HepG2 (cell line): Measurements from ENCODE around the gene COQ4. TPM values are rescaled to one million over a fixed set of nuclear protein-coding genes. Genes with fewer than 3 reads are reported as not detected.

ENCODE experiments used
- DBP ChIP-seq: sonication (generic); formaldehyde crosslinking; IDR thresholded peaks from 2 replicates; pipeline ENCODE4 v1.4.0; 2020; ENCODE audit warnings: missing genetic modification reagents; ENCODE audit errors: not compliant biosample characterization
- DR1 ChIP-seq: sonication (generic); formaldehyde crosslinking; IDR thresholded peaks from 2 replicates; pipeline ENCODE4 v1.8.0; 2021; ENCODE audit warnings: mild to moderate bottlenecking, missing genetic modification reagents, inconsistent platforms
- E2F1 ChIP-seq: sonication (generic); formaldehyde crosslinking; IDR thresholded peaks from 2 replicates; pipeline ENCODE4 v1.5.0; 2020; ENCODE audit warnings: missing genetic modification reagents
- KLF9 ChIP-seq: IDR thresholded peaks from 2 replicates; pipeline ENCODE4 v1.6.1; 2016; ENCODE audit warnings: low read depth
- MAX ChIP-seq: IDR thresholded peaks from 2 replicates; pipeline ENCODE4 v1.6.1; 2012; ENCODE audit warnings: inconsistent platforms
- MBD4 ChIP-seq: IDR thresholded peaks from 2 replicates; pipeline ENCODE4 v1.6.1; 2012; ENCODE audit warnings: low read length, inconsistent platforms, borderline replicate concordance
- MIER2 ChIP-seq: IDR thresholded peaks from 2 replicates; pipeline ENCODE4 v1.6.1; 2016; ENCODE audit warnings: missing biosample characterization, missing genetic modification reagents
- PAWR ChIP-seq: sonication (generic); formaldehyde crosslinking; IDR thresholded peaks from 2 replicates; pipeline ENCODE4 v1.4.0; 2020; ENCODE audit warnings: missing genetic modification reagents, mild to moderate bottlenecking, borderline replicate concordance
- RCOR2 ChIP-seq: IDR thresholded peaks from 2 replicates; pipeline ENCODE4 v1.6.1; 2016; ENCODE audit warnings: missing biosample characterization, missing genetic modification reagents
- RNF2 ChIP-seq: fragments of 450-650 bp; conservative IDR thresholded peaks from 2 replicates; pipeline ENCODE4 v1.6.1; 2016; ENCODE audit warnings: low read depth
- SAP130 ChIP-seq: IDR thresholded peaks from 2 replicates; pipeline ENCODE4 v1.6.1; 2016; ENCODE audit warnings: low read depth
- SP4 ChIP-seq: sonication (generic); formaldehyde crosslinking; IDR thresholded peaks from 2 replicates; pipeline ENCODE4 v1.8.1; 2023; ENCODE audit warnings: mild to moderate bottlenecking, missing genetic modification reagents
- SYNCRIP ChIP-seq: fragments of 200-400 bp; formaldehyde crosslinking; IDR thresholded peaks from 2 replicates; pipeline ENCODE4 v1.6.1; 2018; ENCODE audit warnings: mild to moderate bottlenecking, low read depth, low read length; ENCODE audit not compliant: insufficient read depth
- USF2 ChIP-seq, 2 experiments: sonication (generic) in 1 of 2; formaldehyde crosslinking in 1 of 2; IDR thresholded peaks; 2 replicates each; pipeline versions ENCODE4 v1.5.1 to v1.6.1; 2011 to 2020; ENCODE audit warnings: borderline replicate concordance in 1 of 2, low read depth in 1 of 2, low read length in 1 of 2, mild to moderate bottlenecking in 1 of 2, missing genetic modification reagents in 1 of 2, moderate library complexity in 1 of 2
- ZBTB42 ChIP-seq: sonication (generic); formaldehyde crosslinking; IDR thresholded peaks from 2 replicates; pipeline ENCODE4 v1.5.0; 2020; ENCODE audit warnings: mild to moderate bottlenecking, missing genetic modification reagents
- ZFY ChIP-seq: sonication (generic); formaldehyde crosslinking; IDR thresholded peaks from 2 replicates; pipeline ENCODE4 v1.4.0; 2020; ENCODE audit warnings: missing genetic modification reagents
- ZMAT3 ChIP-seq: sonication (generic); formaldehyde crosslinking; conservative IDR thresholded peaks from 2 replicates; pipeline ENCODE4 v1.7.0; 2021; ENCODE audit warnings: missing genetic modification reagents
- ZMYM2 ChIP-seq: sonication (generic); formaldehyde crosslinking; IDR thresholded peaks from 2 replicates; pipeline ENCODE4 v1.8.0; 2022; ENCODE audit warnings: mild to moderate bottlenecking, missing genetic modification reagents
- ZNF337 ChIP-seq: sonication (generic); formaldehyde crosslinking; IDR thresholded peaks from 2 replicates; pipeline ENCODE4 v1.5.1; 2020; ENCODE audit warnings: missing genetic modification reagents, low read depth, mild to moderate bottlenecking, borderline replicate concordance
- ZNF414 ChIP-seq: sonication (generic); formaldehyde crosslinking; IDR thresholded peaks from 2 replicates; pipeline ENCODE4 v1.5.0; 2020; ENCODE audit warnings: missing genetic modification reagents
- ZNF451 ChIP-seq: sonication (generic); formaldehyde crosslinking; IDR thresholded peaks from 2 replicates; pipeline ENCODE4 v1.5.0; 2020; ENCODE audit warnings: mild to moderate bottlenecking, missing genetic modification reagents
- ZNF605 ChIP-seq: sonication (generic); formaldehyde crosslinking; IDR thresholded peaks from 2 replicates; pipeline ENCODE4 v1.8.0; 2022; ENCODE audit warnings: mild to moderate bottlenecking, missing genetic modification reagents
- ZNF749 ChIP-seq: sonication (generic); formaldehyde crosslinking; IDR thresholded peaks from 2 replicates; pipeline ENCODE4 v1.8.0; 2022; ENCODE audit warnings: mild to moderate bottlenecking, missing genetic modification reagents, moderate library complexity, borderline replicate concordance
- ZNF788 ChIP-seq: sonication (generic); formaldehyde crosslinking; IDR thresholded peaks from 2 replicates; pipeline ENCODE4 v1.5.0; 2020; ENCODE audit warnings: mild to moderate bottlenecking, missing genetic modification reagents, borderline replicate concordance
- ZNF841 ChIP-seq: sonication (generic); formaldehyde crosslinking; IDR thresholded peaks from 2 replicates; pipeline ENCODE4 v1.8.1; 2023; ENCODE audit warnings: missing genetic modification reagents, borderline replicate concordance
- ZSCAN31 ChIP-seq: sonication (generic); formaldehyde crosslinking; IDR thresholded peaks from 2 replicates; pipeline ENCODE4 v1.5.0; 2020; ENCODE audit warnings: low read depth, mild to moderate bottlenecking, missing genetic modification reagents
- polyA plus RNA-seq, 8 experiments: library from polyadenylated mRNA; depleted of rRNA in 3 of 8; stranded (reverse) in 7 of 8; unstranded in 1 of 8; fragments of >200 nt; fragmentation: Illumina TruSeq in 4 of 8; extraction: Trizol in 4 of 8; gene quantifications; 2 replicates each; pipeline versions ENCODE4 v1.2.1 to v1.2.3, GENCODE V29; 2011 to 2016; ENCODE audit warnings: low read depth in 4 of 8, missing spikeins in 1 of 8, mixed read lengths in 1 of 8; ENCODE audit not compliant: insufficient read depth in 1 of 8
- total RNA-seq, 5 experiments: library from RNA; depleted of rRNA; stranded (reverse); fragments of >200 nt; fragmentation: Illumina TruSeq; extraction: Trizol; gene quantifications; 2 replicates each; pipeline ENCODE4 v1.2.3, GENCODE V29; 2016; ENCODE audit warnings: low read depth in 1 of 5

Gene COQ4
- total and polyA plus RNA-seq, 2 of the 13 experiments (the other 11 are each of a cell fraction or from before 2014, with no cell fraction given), result 26.1 to 36.0 TPM

DNA sequence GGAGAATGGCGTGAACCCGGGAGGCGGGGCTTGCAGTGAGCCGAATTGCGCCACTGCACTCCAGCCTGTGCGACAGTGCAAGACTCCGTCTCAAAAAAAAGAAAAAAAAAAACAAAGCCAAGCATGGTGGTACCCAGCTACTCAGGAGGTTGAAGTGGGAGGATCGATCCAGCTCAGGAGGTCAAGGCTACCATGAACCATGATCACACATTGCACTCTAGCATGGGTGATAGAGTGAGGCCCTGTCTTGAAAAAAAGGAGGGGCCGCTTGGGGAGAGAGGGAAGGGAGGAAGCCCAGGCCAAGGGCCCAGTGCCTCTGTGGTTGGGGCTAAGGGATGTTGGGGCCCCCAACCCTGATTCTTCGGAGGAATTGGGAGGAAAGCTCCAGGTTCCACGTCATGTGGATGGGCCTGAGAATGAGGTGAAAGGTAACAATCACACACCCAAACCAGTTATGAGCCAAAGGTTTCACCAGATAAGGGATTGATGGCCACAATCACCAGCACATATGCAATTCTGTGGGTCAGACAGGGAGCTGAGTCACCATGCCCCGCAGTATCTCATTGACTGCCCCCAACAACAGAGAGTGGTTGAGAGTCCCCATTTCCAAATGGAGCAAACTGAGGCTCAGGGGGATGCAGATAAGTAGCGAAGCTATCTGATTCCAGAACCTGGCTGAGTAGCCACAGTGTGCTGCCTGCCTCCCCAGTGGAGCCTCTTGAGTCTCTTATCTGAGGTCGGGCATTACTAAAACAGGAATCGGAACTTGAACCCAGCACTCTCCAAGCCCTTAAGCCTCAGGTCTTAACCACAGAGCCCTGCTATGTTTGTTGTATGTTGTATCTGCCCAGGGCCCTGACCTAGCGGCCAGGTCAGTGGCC, 26.1 kb upstream of the COQ4 start (continued):
- TF ChIP-seq SP4 (CRISPR knock-in tag), result no peak
- TF ChIP-seq DR1 (CRISPR knock-in tag), result no peak
- TF ChIP-seq SAP130 (CRISPR knock-in tag), result peak; percentile 27
- no peak for TF ChIP-seq ZNF414 (CRISPR knock-in tag)
- peak; percentile 11; the same call in 1 of the 2 replicates for TF ChIP-seq ZNF605 (CRISPR knock-in tag)
- no peak for TF ChIP-seq KLF9 (CRISPR knock-in tag)
- TF ChIP-seq ZMYM2 (CRISPR knock-in tag), result no peak
- TF ChIP-seq ZBTB42 (CRISPR knock-in tag), result no peak
- TF ChIP-seq E2F1 (CRISPR knock-in tag), result no peak
- TF ChIP-seq DBP (CRISPR knock-in tag), result no peak
- no peak for TF ChIP-seq ZMAT3 (CRISPR knock-in tag)
- TF ChIP-seq ZNF337 (CRISPR knock-in tag), result no peak
- no peak for TF ChIP-seq MBD4
- TF ChIP-seq MAX, result no peak; the same call in 1 of the 2 replicates
- no peak for TF ChIP-seq SYNCRIP
- no peak for TF ChIP-seq USF2 (IDR thresholded peaks at IDR 0.05; ENCODE audit: low read depth, low read length)
- TF ChIP-seq USF2 (CRISPR knock-in tag; IDR thresholded peaks at IDR 0.05; ENCODE audit: borderline replicate concordance), result no peak
- peak; percentile 22; the same call in 1 of the 2 replicates for TF ChIP-seq RCOR2 (CRISPR knock-in tag)
- TF ChIP-seq ZFY, result peak; percentile 17; the same call in 1 of the 2 replicates
- no peak for TF ChIP-seq PAWR
- TF ChIP-seq ZSCAN31, result no peak
- TF ChIP-seq ZNF749 (CRISPR knock-in tag), result no peak
- TF ChIP-seq ZNF841 (CRISPR knock-in tag), result no peak
- no peak for TF ChIP-seq MIER2
- no peak for TF ChIP-seq RNF2
- TF ChIP-seq ZNF788, result no peak
- no peak for TF ChIP-seq ZNF451 (CRISPR knock-in tag)
